Pons (tissue), 1 donor: Measurements from ENCODE around the gene SLAIN1.

Source experiments
- DNase-seq: peaks from one replicate; pipeline ENCODE4 v3.0.0-alpha.2; 2016; ENCODE audit warnings: low spot score

Gene SLAIN1

GRCh38 chr13:77714119-77714755 lies 16.8 kb downstream of the SLAIN1 start:
- DNase-seq: no peak

GRCh38 chr13:77715233-77715891 lies 17.9 kb downstream of the SLAIN1 start:
- DNase-seq: no peak

- DNase-seq: no peak
Observed at GRCh38 chr13:77716692-77717091, 19.2 kb downstream of the SLAIN1 start.

GRCh38 chr13:77717508-77717907 lies 20.0 kb downstream of the SLAIN1 start:
- DNase-seq: no peak

- no peak for DNase-seq
Observed at GRCh38 chr13:77719128-77719527, 21.6 kb downstream of the SLAIN1 start.

- no peak for DNase-seq
Observed at GRCh38 chr13:77720988-77721387, 23.5 kb downstream of the SLAIN1 start.

- no peak for DNase-seq
Observed at GRCh38 chr13:77724092-77724491, 26.6 kb downstream of the SLAIN1 start.

- DNase-seq: no peak
Observed at GRCh38 chr13:77725071-77725470, 27.6 kb downstream of the SLAIN1 start.

- DNase-seq: no peak
Observed at GRCh38 chr13:77728265-77729125, 31.0 kb downstream of the SLAIN1 start.

- DNase-seq: no peak
Observed at GRCh38 chr13:77729502-77730221, 32.2 kb downstream of the SLAIN1 start.

GRCh38 chr13:77730572-77730971 lies 33.1 kb downstream of the SLAIN1 start:
- DNase-seq: no peak

- no peak for DNase-seq
Observed at GRCh38 chr13:77732287-77732686, 34.8 kb downstream of the SLAIN1 start.

GRCh38 chr13:77733674-77734073 lies 36.2 kb downstream of the SLAIN1 start:
- DNase-seq: no peak

GRCh38 chr13:77737583-77738200 lies 40.2 kb downstream of the SLAIN1 start:
- DNase-seq: no peak

- no peak for DNase-seq
Observed at GRCh38 chr13:77740097-77740735, 42.7 kb downstream of the SLAIN1 start.

- peak; percentile 99 for DNase-seq
Observed at GRCh38 chr13:77740931-77741596, 43.6 kb downstream of the SLAIN1 start.

GRCh38 chr13:77741597-77741972 lies 44.1 kb downstream of the SLAIN1 start:
- no peak for DNase-seq

GRCh38 chr13:77742801-77743200 lies 45.3 kb downstream of the SLAIN1 start:
- DNase-seq: no peak

- DNase-seq: no peak
Observed at GRCh38 chr13:77745784-77746183, 48.3 kb downstream of the SLAIN1 start.

GRCh38 chr13:77749344-77749880 lies 51.9 kb downstream of the SLAIN1 start:
- no peak for DNase-seq
